Panc1 (cell line): Measurements from ENCODE around the gene FOLR3. TPM values are rescaled to one million over a fixed set of nuclear protein-coding genes. Genes with fewer than 3 reads are reported as not detected.
"Not testable (repeated sequence)": the region's sequence is repeated elsewhere in the genome, so short reads cannot be mapped to it uniquely, and the experiment has no call there.

ENCODE experiments used
- ATAC-seq: fragments of 200-7000 bp; cut with Tn5 transposase; 2 replicates; pipeline ENCODE4 v1.9.1; 2020; ENCODE audit warnings: mild to moderate bottlenecking, moderate library complexity
- BruUV-seq: library from RNA; stranded (reverse); fragments of 400-500 nt; replicated peaks from 2 replicates; lab custom pipeline; 2021; lab: Mats Ljungman, UMichigan
- CTCF ChIA-PET: fragments of 300-600 bp; sonication (Branson Sonifier 250); formaldehyde crosslinking; loops from one replicate; lab custom pipeline; 2022; ENCODE audit warnings: antibody characterized with exemption; lab: Charles Lee
- POLR2A ChIA-PET: fragments of 300-600 bp; sonication (Branson Sonifier 250); formaldehyde crosslinking; loops from one replicate; lab custom pipeline; 2022; ENCODE audit warnings: antibody characterized with exemption; lab: Charles Lee
- DNase-seq: peaks from one replicate; pipeline ENCODE4 v3.0.0-alpha.2; 2010; ENCODE audit warnings: low read depth, low spot score
- H3K27ac ChIP-seq: 2 replicates; pipeline ENCODE4 v1.5.1; 2011; ENCODE audit warnings: mild to moderate bottlenecking, low read length, inconsistent platforms
- H3K27me3 ChIP-seq: fragments of 200-500 bp; sonication (Bioruptor generic); 2 replicates; pipeline ENCODE4 v1.6.0; 2014; ENCODE audit warnings: low read length, inconsistent platforms; ENCODE audit not compliant: control insufficient read depth, insufficient read depth
- H3K36me3 ChIP-seq: fragments of 200-500 bp; sonication (Bioruptor generic); 2 replicates; pipeline ENCODE4 v1.5.1; 2014; ENCODE audit warnings: inconsistent platforms, mild to moderate bottlenecking, low read length, moderate library complexity; ENCODE audit not compliant: control insufficient read depth, insufficient read depth
- H3K4me1 ChIP-seq: 2 replicates; pipeline ENCODE4 v1.5.1; 2011; ENCODE audit warnings: inconsistent platforms, mild to moderate bottlenecking, low read length, moderate library complexity; ENCODE audit not compliant: control insufficient read depth, insufficient read depth
- H3K4me3 ChIP-seq, 2 experiments: 2 replicates each; pipeline ENCODE4 v1.5.1; 2011 to 2012; ENCODE audit warnings: low read depth in 2 of 2, low read length in 2 of 2, mild to moderate bottlenecking in 2 of 2, inconsistent platforms in 1 of 2, moderate library complexity in 1 of 2
- H3K9me3 ChIP-seq: fragments of 200-500 bp; sonication (Bioruptor generic); 2 replicates; pipeline ENCODE4 v1.5.1; 2014; ENCODE audit warnings: low read depth, mild to moderate bottlenecking, inconsistent platforms, low read length, moderate library complexity; ENCODE audit not compliant: control insufficient read depth, insufficient read depth
- POLR2AphosphoS5 ChIP-seq: IDR thresholded peaks from 2 replicates; pipeline ENCODE4 v1.6.1; 2012; ENCODE audit warnings: mild to moderate bottlenecking, low read depth, low read length, moderate library complexity
- SIN3A ChIP-seq: IDR thresholded peaks from 2 replicates; pipeline ENCODE4 v1.6.1; 2012; ENCODE audit warnings: low read depth, mild to moderate bottlenecking, low read length, moderate library complexity, borderline replicate concordance; ENCODE audit not compliant: insufficient read depth
- TCF7L2 ChIP-seq: IDR thresholded peaks from 2 replicates; pipeline ENCODE4 v1.6.1; 2011; ENCODE audit warnings: mild to moderate bottlenecking, low read depth, low read length, inconsistent platforms
- in situ Hi-C: cut with HindIII; loops from 2 replicates; pipeline ENCODE4 v1.10.0; 2016; ENCODE audit warnings: low sequenced_read_pairs, low pct_unique_long_range_greater_than_20kb
- intact Hi-C: fragments of 100-400 bp; cut with micrococcal nuclease; formaldehyde crosslinking; loops from one replicate; pipeline ENCODE4 v1.10.0; 2022; ENCODE audit not compliant: unreplicated experiment
- total RNA-seq: library from RNA; stranded (reverse); gene quantifications from one replicate; pipeline ENCODE4 v1.2.1, GENCODE V29; 2021; ENCODE audit not compliant: unreplicated experiment
- TF ChIP-seq, protein P1 (sequence below): fragments of 450-650 bp; IDR thresholded peaks from 2 replicates; pipeline ENCODE4 v1.5.1; 2017; ENCODE audit warnings: mild to moderate bottlenecking
- TF ChIP-seq, protein P2 (sequence below), 2 experiments: IDR thresholded peaks; 2 replicates each; pipeline ENCODE4 v1.6.1; 2011 to 2012; ENCODE audit warnings: low read depth in 2 of 2, control low read depth in 1 of 2, low read length in 1 of 2, mild to moderate bottlenecking in 1 of 2, moderate library complexity in 1 of 2; ENCODE audit not compliant: insufficient read depth in 1 of 2

Gene FOLR3
- total RNA-seq, 1 experiment from 2014 or later: not detected

DNA sequence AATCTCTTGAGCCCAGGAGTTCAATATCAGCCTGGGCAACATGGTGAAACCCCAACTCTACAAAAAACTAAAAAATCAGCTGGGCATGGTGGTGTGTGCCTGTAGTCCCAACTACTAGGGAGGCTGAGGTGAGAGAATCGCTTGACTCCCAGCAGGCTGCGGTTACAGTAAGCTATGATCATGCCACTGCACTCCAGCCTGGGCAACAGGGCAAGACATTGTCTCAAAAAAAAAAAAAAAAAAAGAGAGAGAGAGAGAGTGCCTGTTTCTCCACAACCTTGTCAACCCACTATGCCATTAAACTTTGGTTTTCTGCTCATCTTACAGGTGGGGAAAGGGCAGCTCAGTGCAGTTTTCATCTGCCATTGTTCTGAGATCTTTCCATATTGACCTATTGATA is 5.1 kb downstream of the FOLR3 start:
- BruUV-seq: no TSS peak
- ChIA-PET CTCF (interaction anchor here (0.6 kb wide), 2 partner anchors 17 to 136 kb away, joined by 6 to 7 read pairs; no protein-coding TSS in a partner anchor), POLR2A (interaction anchor here (0.6 kb wide), 1 partner anchor 70 kb away, joined by 6 read pairs; no protein-coding TSS in a partner anchor)
- TF ChIP-seq, protein P1, sequence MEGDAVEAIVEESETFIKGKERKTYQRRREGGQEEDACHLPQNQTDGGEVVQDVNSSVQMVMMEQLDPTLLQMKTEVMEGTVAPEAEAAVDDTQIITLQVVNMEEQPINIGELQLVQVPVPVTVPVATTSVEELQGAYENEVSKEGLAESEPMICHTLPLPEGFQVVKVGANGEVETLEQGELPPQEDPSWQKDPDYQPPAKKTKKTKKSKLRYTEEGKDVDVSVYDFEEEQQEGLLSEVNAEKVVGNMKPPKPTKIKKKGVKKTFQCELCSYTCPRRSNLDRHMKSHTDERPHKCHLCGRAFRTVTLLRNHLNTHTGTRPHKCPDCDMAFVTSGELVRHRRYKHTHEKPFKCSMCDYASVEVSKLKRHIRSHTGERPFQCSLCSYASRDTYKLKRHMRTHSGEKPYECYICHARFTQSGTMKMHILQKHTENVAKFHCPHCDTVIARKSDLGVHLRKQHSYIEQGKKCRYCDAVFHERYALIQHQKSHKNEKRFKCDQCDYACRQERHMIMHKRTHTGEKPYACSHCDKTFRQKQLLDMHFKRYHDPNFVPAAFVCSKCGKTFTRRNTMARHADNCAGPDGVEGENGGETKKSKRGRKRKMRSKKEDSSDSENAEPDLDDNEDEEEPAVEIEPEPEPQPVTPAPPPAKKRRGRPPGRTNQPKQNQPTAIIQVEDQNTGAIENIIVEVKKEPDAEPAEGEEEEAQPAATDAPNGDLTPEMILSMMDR: no peak
- no peak for TF ChIP-seq TCF7L2
- no peak for TF ChIP-seq POLR2AphosphoS5
- TF ChIP-seq, protein P2, sequence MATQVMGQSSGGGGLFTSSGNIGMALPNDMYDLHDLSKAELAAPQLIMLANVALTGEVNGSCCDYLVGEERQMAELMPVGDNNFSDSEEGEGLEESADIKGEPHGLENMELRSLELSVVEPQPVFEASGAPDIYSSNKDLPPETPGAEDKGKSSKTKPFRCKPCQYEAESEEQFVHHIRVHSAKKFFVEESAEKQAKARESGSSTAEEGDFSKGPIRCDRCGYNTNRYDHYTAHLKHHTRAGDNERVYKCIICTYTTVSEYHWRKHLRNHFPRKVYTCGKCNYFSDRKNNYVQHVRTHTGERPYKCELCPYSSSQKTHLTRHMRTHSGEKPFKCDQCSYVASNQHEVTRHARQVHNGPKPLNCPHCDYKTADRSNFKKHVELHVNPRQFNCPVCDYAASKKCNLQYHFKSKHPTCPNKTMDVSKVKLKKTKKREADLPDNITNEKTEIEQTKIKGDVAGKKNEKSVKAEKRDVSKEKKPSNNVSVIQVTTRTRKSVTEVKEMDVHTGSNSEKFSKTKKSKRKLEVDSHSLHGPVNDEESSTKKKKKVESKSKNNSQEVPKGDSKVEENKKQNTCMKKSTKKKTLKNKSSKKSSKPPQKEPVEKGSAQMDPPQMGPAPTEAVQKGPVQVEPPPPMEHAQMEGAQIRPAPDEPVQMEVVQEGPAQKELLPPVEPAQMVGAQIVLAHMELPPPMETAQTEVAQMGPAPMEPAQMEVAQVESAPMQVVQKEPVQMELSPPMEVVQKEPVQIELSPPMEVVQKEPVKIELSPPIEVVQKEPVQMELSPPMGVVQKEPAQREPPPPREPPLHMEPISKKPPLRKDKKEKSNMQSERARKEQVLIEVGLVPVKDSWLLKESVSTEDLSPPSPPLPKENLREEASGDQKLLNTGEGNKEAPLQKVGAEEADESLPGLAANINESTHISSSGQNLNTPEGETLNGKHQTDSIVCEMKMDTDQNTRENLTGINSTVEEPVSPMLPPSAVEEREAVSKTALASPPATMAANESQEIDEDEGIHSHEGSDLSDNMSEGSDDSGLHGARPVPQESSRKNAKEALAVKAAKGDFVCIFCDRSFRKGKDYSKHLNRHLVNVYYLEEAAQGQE (IDR thresholded peaks at IDR 0.05; ENCODE audit: insufficient read depth in 1 of 2, low read depth in 2 of 2, low read length in 1 of 2): no peak
- TF ChIP-seq SIN3A: no peak
- ATAC-seq (no peak), DNase-seq (no peak)
- intact Hi-C loops: no loop called here
- Histone ChIP-seq H3K27me3 (peaks cover 4% of the 10 kb centered on the region; the same call in 1 of the 2 replicates), H3K9me3 (no peaks in the 10 kb centered on the region), H3K36me3 (no peaks in the 10 kb centered on the region), H3K4me3 (no peak overlapping the region), H3K4me1 (no peaks in the 10 kb centered on the region), H3K27ac (no peak overlapping the region)
- in situ Hi-C loops: no loop called here

GRCh38 chr11:72141066-72141465 is 5.5 kb downstream of the FOLR3 start:
- H3K27ac ChIP-seq: no peak overlapping the region
- ChIA-PET CTCF (interaction anchor here (0.7 kb wide), 1 partner anchor 33 kb away, joined by 3 read pairs; no protein-coding TSS in a partner anchor), POLR2A (no interaction called here)
- H3K4me1 ChIP-seq: no peaks in the 10 kb centered on the region
- no peak overlapping the region for H3K4me3 ChIP-seq
- peaks cover 4% of the 10 kb centered on the region; the same call in 1 of the 2 replicates for H3K27me3 ChIP-seq
- BruUV-seq: no TSS peak
- H3K36me3 ChIP-seq: no peaks in the 10 kb centered on the region
- no peak for DNase-seq
- TF ChIP-seq POLR2AphosphoS5: no peak
- intact Hi-C loops: no loop called here
- H3K9me3 ChIP-seq: no peaks in the 10 kb centered on the region
- ATAC-seq: no peak
- in situ Hi-C loops: no loop called here

DNA sequence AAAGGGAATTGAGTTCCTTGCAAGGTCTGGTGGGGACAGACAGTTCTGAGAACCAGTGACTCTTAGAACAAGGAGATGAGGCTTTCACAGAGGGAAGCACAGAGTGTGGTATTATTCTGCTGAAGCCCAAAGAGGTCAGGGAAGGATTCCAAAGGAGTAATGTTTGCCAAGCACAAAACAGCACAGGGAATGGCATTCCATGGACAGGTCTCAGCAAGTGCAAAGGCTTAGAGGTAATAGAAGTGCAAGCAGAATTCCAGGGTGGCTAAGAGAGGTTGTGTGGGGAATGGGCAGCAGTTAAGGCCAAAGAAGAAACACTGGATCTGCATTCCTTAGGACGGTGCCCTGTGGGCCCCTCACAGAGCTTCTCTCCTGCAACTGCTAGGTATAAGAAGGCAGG is 6.6 kb downstream of the FOLR3 start:
- in situ Hi-C loops: not testable (repeated sequence)

GRCh38 chr11:72142543-72142942 is 7.0 kb downstream of the FOLR3 start:
- BruUV-seq, intact Hi-C loops, H3K4me1 ChIP-seq, in situ Hi-C loops, H3K9me3 ChIP-seq, H3K4me3 ChIP-seq, H3K27me3 ChIP-seq, DNase-seq, POLR2A ChIA-PET, H3K27ac ChIP-seq, CTCF ChIA-PET, H3K36me3 ChIP-seq, ATAC-seq: not testable (repeated sequence)

More for the DNA sequence above, 6.6 kb downstream of the FOLR3 start:
- BruUV-seq, H3K9me3 ChIP-seq, DNase-seq, POLR2A ChIA-PET, intact Hi-C loops, H3K27me3 ChIP-seq, ATAC-seq, H3K36me3 ChIP-seq, H3K4me3 ChIP-seq, H3K27ac ChIP-seq, CTCF ChIA-PET, H3K4me1 ChIP-seq: not testable (repeated sequence)
